T-helper 2 cell treated with Interferon-gamma antibody and Interleukin-4, amounts not matched to agents 5 μg/mL and 100 μg/mL, for 36 hours (primary cell): ENCODE data around the gene KXD1.
"Not testable (repeated sequence)": the region's sequence is repeated elsewhere in the genome, so short reads cannot be mapped to it uniquely, and the experiment has no call there.

Experiments used
- DNase-seq: peaks from one replicate; pipeline ENCODE4 v3.0.0; 2021; ENCODE audit warnings: low spot score
- H3K27ac Mint-ChIP-seq: one replicate; pipeline ENCODE4 v1.8.0; 2021; ENCODE audit warnings: mild to moderate bottlenecking, mixed read lengths
- H3K27me3 Mint-ChIP-seq: one replicate; pipeline ENCODE4 v1.8.0; 2021; ENCODE audit warnings: low read depth, mixed read lengths
- H3K36me3 Mint-ChIP-seq: one replicate; pipeline ENCODE4 v1.8.0; 2021; ENCODE audit warnings: low read depth, mixed read lengths
- H3K4me1 Mint-ChIP-seq: one replicate; pipeline ENCODE4 v1.8.0; 2021; ENCODE audit warnings: low read depth, mixed read lengths
- H3K4me3 Mint-ChIP-seq: one replicate; pipeline ENCODE4 v1.8.0; 2022; ENCODE audit warnings: mild to moderate bottlenecking, moderate library complexity, mixed read lengths
- H3K9me3 Mint-ChIP-seq: one replicate; pipeline ENCODE4 v1.8.0; 2021; ENCODE audit warnings: mixed read lengths

Gene KXD1

GRCh38 chr19:18576383-18576782, 18.7 kb downstream of the KXD1 start:
- Mint-ChIP-seq H3K36me3 (peaks cover 41% of the 10 kb centered on the region), H3K4me3 (no peak overlapping the region), H3K27ac (no peak overlapping the region), H3K4me1 (peaks cover 13% of the 10 kb centered on the region), H3K9me3 (no peaks in the 10 kb centered on the region), H3K27me3 (no peaks in the 10 kb centered on the region)
- no peak for DNase-seq

- Mint-ChIP-seq H3K27ac (no peak overlapping the region), H3K4me3 (no peak overlapping the region), H3K4me1 (peaks cover 12% of the 10 kb centered on the region), H3K27me3 (no peaks in the 10 kb centered on the region), H3K9me3 (no peaks in the 10 kb centered on the region), H3K36me3 (peaks cover 36% of the 10 kb centered on the region)
- no peak for DNase-seq
Measured at GRCh38 chr19:18577365-18577914, 19.8 kb downstream of the KXD1 start.

GRCh38 chr19:18580311-18580710, 22.6 kb downstream of the KXD1 start:
- H3K4me1 Mint-ChIP-seq = peaks cover 8% of the 10 kb centered on the region
- no peak overlapping the region for H3K27ac Mint-ChIP-seq
- no peak overlapping the region for H3K4me3 Mint-ChIP-seq
- H3K9me3 Mint-ChIP-seq = no peaks in the 10 kb centered on the region
- peaks cover 8% of the 10 kb centered on the region for H3K36me3 Mint-ChIP-seq
- no peak for DNase-seq
- no peaks in the 10 kb centered on the region for H3K27me3 Mint-ChIP-seq

- H3K4me3 Mint-ChIP-seq = peak overlapping the region; percentile 4
- H3K36me3 Mint-ChIP-seq = peaks cover 14% of the 10 kb centered on the region
- no peaks in the 10 kb centered on the region for H3K27me3 Mint-ChIP-seq
- H3K9me3 Mint-ChIP-seq = no peaks in the 10 kb centered on the region
- no peak for DNase-seq
- H3K27ac Mint-ChIP-seq = no peak overlapping the region
- peaks cover 23% of the 10 kb centered on the region for H3K4me1 Mint-ChIP-seq
Measured at GRCh38 chr19:18586306-18586705, 28.6 kb downstream of the KXD1 start.

GRCh38 chr19:18587561-18587960, 29.9 kb downstream of the KXD1 start:
- Mint-ChIP-seq H3K9me3 (no peaks in the 10 kb centered on the region), H3K4me3 (peak overlapping the region; percentile 91), H3K4me1 (peaks cover 23% of the 10 kb centered on the region), H3K36me3 (peaks cover 14% of the 10 kb centered on the region), H3K27me3 (no peaks in the 10 kb centered on the region), H3K27ac (peak overlapping the region; percentile 92)
- no peak for DNase-seq

GRCh38 chr19:18587962-18588610, 30.4 kb downstream of the KXD1 start:
- DNase-seq = no peak
- Mint-ChIP-seq H3K4me3 (peak overlapping the region; percentile 91), H3K4me1 (peaks cover 23% of the 10 kb centered on the region), H3K9me3 (no peaks in the 10 kb centered on the region), H3K27ac (peak overlapping the region; percentile 92), H3K36me3 (peaks cover 14% of the 10 kb centered on the region), H3K27me3 (no peaks in the 10 kb centered on the region)

- Mint-ChIP-seq H3K9me3 (no peaks in the 10 kb centered on the region), H3K4me3 (peak within 1 kb of the TSS; percentile 91), H3K27ac (peak within 1 kb of the TSS; percentile 92), H3K36me3 (peaks cover 14% of the 10 kb centered on the region), H3K4me1 (peaks cover 25% of the 10 kb centered on the region), H3K27me3 (no peaks in the 10 kb centered on the region)
- DNase-seq = peak; percentile 86
Measured at GRCh38 chr19:18588611-18589379, 31.1 kb downstream of the KXD1 start, which contains the start of gene REX1BD. Gene REX1BD, plus strand, starts transcription at chr19:18588798. Its CDS starts 4 bp downstream, at chr19:18588802.

- Mint-ChIP-seq H3K27ac (peak overlapping the region; percentile 84), H3K4me1 (peaks cover 27% of the 10 kb centered on the region), H3K4me3 (peak overlapping the region; percentile 91), H3K36me3 (peaks cover 14% of the 10 kb centered on the region), H3K27me3 (peaks cover under 1% of the 10 kb centered on the region), H3K9me3 (no peaks in the 10 kb centered on the region)
- DNase-seq = peak; percentile 69
Measured at GRCh38 chr19:18589380-18590272, 32.0 kb downstream of the KXD1 start.

- peak overlapping the region; percentile 91 for H3K4me3 Mint-ChIP-seq
- H3K9me3 Mint-ChIP-seq = no peaks in the 10 kb centered on the region
- no peak for DNase-seq
- H3K27me3 Mint-ChIP-seq = peaks cover 6% of the 10 kb centered on the region
- H3K36me3 Mint-ChIP-seq = peaks cover 14% of the 10 kb centered on the region
- H3K27ac Mint-ChIP-seq = peak overlapping the region; percentile 84
- H3K4me1 Mint-ChIP-seq = peaks cover 22% of the 10 kb centered on the region
Measured at GRCh38 chr19:18590273-18591272, 32.9 kb downstream of the KXD1 start.

- H3K27ac Mint-ChIP-seq = no peak overlapping the region
- H3K4me1 Mint-ChIP-seq = peaks cover 22% of the 10 kb centered on the region
- DNase-seq = no peak
- H3K4me3 Mint-ChIP-seq = peak overlapping the region; percentile 43
- peaks cover 14% of the 10 kb centered on the region for H3K36me3 Mint-ChIP-seq
- no peaks in the 10 kb centered on the region for H3K9me3 Mint-ChIP-seq
- H3K27me3 Mint-ChIP-seq = peaks cover 15% of the 10 kb centered on the region
Measured at GRCh38 chr19:18591735-18592385, 34.2 kb downstream of the KXD1 start.

GRCh38 chr19:18592732-18593131, 35.1 kb downstream of the KXD1 start:
- Mint-ChIP-seq H3K36me3 (peaks cover 14% of the 10 kb centered on the region), H3K27me3 (peaks cover 17% of the 10 kb centered on the region), H3K4me1 (peaks cover 20% of the 10 kb centered on the region)
- not testable (repeated sequence) for H3K4me3 Mint-ChIP-seq, H3K27ac Mint-ChIP-seq, DNase-seq, H3K9me3 Mint-ChIP-seq

- H3K36me3 Mint-ChIP-seq = peaks cover 14% of the 10 kb centered on the region
- no peak for DNase-seq
- H3K4me3 Mint-ChIP-seq = peak overlapping the region; percentile 10
- no peaks in the 10 kb centered on the region for H3K9me3 Mint-ChIP-seq
- peaks cover 17% of the 10 kb centered on the region for H3K27me3 Mint-ChIP-seq
- peaks cover 13% of the 10 kb centered on the region for H3K4me1 Mint-ChIP-seq
- no peak overlapping the region for H3K27ac Mint-ChIP-seq
Measured at GRCh38 chr19:18593367-18594095, 35.9 kb downstream of the KXD1 start.
